ENCODE data around the gene ZNF827.
"Not testable (repeated sequence)": the region's sequence is repeated elsewhere in the genome, so short reads cannot be mapped to it uniquely, and the experiment has no call there.

ZNF827 gene

DNA sequence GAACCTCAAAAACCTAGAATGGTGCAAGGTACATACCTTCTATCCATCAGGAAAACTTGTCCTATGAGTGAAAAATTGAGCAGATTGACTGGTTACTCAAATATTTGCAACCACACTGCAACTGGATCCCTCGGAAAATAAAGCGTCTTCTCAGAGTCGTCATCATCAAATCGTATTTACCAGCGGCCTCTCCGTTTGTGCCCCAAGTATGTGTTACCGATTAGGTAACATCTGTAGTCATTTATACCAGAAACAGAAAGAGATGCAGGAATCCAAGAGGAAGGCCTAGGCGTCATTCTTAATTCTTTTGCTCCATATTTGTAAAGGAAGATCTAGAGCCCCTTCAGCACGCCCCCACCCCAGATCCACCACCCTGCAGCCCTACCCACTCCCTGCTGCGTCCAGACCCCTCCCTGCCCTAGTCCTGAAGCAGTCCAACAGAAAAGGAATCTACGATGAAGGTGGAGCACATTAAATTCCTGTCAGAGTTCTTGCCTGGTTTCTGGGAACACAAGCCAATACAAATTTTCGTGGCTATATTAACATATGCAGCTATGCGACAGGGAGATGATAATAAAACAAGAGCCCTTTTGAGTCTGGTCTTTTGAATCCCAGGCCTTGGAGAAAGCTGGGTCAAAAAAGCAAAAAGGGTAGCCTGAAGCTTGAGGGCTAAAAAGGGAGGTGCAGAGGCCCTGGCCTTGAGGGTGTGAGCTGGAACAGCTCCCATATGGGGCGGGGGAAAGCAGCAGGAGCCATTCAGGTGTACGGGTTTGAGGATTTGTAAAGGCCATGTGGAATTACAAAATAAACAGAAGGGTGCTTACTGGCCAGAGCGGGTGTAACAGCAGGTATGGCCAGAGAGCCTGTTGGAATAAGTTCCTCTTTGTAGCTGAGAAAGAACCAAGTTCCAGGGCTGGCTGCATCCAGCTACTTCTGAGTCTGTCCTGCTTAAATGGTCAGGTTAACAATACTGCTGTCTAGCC is 77.0 kb downstream of the ZNF827 start:
- DNase-seq (ENCODE audit: low spot score): no peak

DNA sequence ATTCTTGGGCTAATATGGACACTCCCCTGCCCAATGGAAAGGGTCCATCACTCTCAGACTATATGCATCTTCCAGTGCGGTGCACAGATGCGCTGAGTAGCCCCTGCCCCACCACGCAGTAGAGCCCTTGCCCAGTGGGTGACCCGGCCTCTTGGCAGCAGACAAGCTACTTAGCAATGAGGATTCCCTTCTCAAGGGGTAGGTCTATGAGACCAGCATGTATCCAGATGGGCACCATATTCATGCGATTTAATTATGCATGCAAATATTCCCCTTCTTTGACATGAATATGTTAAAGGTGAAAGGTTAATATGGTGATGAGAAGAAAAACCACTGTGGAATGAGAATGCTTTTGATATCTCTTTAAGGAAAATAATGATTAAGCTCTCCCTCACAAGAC is 77.7 kb downstream of the ZNF827 start:
- no peak for DNase-seq (ENCODE audit: low spot score)

- no peak for DNase-seq (ENCODE audit: low spot score)
These were observed 78.2 kb downstream of the ZNF827 start for GRCh38 chr4:145860446-145860845.

GRCh38 chr4:145859926-145860325 is 78.7 kb downstream of the ZNF827 start:
- DNase-seq (ENCODE audit: low spot score): no peak

DNA sequence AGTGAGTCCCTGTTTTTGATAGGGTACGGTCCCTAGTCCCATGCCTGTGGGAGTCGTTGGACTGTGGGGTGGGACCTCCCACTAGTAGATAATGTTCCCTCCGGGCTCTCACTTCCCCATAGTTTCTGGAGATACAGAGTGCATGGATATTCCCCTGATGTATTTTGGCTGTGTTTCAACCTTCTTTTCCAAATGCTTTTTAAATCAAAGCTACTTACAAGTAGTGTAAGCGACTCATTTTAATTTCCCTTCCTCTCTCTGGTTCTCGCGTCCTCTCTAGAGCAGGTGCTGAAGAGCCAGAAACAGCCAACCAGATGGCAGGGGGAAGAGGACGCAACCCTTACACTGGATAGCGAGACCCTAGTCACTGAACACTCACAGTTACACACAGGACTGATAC is 79.2 kb downstream of the ZNF827 start:
- no peak for DNase-seq (ENCODE audit: low spot score)

DNA sequence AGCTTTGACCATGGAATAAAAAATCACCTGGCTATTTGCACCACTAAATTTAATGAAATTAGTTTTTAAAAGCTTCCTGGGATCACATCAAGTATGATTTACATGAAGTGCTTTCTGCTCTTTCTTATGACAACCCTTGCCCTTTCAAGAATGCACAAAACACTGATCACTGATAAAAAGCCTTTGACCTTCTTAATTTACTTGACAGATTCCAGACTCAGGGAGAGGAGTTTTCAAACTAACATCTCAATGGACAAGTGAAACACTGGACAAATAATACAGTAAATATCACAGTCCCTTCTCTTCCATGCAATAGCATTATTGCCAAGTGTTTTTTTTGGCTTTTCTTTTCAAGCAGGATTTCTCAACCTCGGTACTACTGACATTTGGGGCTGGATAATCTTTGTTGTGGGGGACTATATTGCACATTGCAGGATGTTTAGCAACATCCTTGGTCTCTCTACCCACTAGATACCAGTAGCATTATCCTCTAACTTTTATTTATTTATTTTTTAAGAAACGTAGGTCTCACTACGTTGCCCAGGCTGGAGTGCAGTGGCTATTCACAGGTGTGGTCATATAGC is 86.3 kb downstream of the ZNF827 start:
- no peak for DNase-seq (ENCODE audit: low spot score)

DNA sequence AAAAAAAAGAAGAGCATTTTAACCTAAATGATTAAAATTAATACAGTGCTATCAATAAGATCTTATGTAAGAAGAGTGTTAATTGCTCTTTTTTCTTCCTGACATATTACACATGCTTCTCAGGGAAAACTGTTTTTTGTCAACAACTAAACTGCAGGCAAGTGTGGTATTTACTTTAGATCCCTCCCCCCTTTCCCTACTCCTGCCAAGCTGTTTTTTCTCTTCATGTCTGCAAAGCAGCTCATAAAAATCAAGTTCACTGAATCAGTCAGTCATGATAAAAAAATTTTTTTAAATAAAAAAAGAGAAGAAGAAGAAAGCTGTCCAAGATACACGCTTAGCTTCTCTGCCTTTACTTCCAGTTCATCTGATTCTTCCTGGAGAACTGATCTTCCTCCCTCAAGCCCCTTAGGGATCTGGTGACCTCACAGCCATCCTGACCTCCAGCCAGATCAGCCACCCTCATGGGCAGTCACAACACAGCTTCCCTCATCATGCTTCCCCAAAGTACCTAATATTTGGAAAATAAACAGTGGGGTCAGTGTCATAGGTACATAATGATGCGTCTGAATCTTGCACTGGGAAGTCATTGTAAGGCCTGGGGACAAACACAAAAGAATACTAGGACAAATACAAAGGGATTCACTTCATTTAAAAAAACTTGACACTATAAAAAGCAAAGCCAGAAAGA is 87.0 kb downstream of the ZNF827 start:
- no peak for DNase-seq (ENCODE audit: low spot score)

DNA sequence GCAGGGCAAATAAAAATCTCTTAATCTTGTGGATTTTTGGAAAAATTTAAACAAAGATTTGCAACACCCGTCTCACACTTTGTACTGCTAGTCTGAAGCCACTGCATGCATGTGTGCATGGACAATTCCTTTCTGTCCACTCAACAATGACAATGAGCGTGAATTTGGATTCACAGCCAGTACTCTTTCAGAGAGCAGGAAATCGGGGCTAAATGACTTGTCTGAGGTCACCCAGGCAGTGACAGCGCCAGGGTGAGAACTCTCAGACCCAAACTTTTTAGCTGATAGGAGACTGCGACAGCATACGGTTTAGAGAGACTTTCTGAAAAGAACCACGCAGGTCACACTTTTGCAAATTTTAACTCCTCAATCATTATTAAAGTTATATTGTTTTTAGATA is 90.9 kb downstream of the ZNF827 start:
- no peak for DNase-seq (ENCODE audit: low spot score)

- no peak for DNase-seq (ENCODE audit: low spot score)
These were observed 93.5 kb downstream of the ZNF827 start for GRCh38 chr4:145845118-145845517.

DNA sequence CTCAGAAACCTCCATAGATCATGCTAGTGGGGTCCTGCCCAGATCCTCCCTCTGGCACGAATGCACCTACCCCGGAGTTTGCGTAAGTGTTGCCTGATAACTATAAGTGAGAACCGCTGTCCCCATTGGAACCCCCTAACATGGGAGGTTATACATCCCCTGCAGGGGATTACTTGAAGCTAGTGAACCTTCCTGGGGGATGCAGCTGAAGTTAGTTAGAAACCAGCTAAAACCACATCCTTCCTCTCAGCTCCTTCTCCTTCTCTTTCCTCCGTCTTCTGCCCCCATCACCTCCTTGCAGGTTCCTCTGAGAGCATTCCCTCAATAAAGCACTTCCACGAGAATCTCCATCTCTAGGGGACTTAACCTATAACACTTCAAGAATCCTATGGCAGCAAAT is 95.0 kb downstream of the ZNF827 start:
- DNase-seq (ENCODE audit: low spot score): no peak

DNA sequence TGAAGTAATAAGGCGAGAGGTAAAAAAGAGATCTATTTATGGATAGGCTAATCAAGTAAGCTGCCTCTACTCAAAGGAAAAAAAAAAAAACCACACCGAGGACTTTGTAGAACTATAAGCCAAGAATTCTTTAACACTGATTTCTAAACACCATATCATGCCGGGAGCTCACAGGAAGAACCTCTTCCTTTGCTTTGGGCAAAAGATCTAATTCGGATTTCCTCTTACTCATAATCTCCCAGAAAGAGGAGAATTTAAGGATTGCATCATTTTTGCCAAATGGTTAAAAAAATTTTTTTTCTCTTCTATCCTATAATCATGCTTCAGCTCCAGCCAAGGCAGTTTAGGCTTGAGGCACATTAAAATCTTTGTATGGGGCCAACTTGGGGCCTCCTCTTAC is 95.5 kb downstream of the ZNF827 start:
- DNase-seq (ENCODE audit: low spot score): no peak

DNA sequence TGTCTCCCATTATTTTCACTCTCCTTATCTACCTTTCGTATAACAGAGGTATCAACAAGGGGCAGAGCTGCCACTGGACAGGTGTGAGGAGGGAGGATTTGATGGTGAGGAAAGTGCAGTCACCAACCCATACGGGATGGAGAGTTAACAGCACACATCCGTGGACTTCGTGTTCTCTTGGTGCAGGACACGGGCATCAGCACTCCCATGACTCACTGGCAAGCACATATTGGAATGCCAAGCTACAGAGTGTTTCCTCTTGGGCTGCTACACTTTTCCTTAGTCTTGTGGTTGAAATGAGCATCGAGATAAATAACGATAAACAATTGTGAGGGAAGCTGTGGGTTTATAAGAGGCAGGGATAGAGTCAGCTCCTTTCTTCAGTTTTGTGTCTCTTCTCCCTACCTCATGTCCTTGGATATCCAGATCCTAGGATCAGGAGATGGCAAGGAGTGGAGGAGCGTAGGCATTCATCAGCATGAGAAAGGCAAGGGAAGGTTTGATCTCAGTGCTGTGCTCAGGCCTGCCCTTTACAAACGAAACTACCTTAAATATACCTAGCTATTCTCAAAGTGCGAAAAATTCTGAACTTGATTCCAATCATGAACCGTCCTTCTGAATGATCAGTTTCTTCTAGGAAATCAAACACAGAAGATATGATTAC is 96.3 kb downstream of the ZNF827 start:
- no peak for DNase-seq (ENCODE audit: low spot score)

DNA sequence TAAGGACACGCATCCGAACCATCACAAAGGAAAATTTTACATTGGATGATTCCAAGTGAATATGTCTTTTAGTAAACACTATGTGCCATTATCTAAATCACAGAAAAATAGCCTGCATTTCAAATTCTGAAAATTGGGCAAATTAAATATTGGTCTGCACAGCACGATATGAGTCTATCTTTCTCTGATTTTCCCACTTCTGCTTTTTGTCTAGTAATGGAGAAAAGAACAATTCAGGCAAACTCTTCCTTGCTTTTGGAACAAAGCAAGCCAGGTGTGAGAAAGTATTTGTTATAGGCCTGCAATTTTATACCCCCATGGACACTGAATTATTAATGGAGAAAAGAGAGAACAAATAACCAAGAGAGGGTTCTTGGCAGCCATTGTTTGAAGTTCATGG is 97.8 kb downstream of the ZNF827 start:
- DNase-seq (ENCODE audit: low spot score): no peak

DNA sequence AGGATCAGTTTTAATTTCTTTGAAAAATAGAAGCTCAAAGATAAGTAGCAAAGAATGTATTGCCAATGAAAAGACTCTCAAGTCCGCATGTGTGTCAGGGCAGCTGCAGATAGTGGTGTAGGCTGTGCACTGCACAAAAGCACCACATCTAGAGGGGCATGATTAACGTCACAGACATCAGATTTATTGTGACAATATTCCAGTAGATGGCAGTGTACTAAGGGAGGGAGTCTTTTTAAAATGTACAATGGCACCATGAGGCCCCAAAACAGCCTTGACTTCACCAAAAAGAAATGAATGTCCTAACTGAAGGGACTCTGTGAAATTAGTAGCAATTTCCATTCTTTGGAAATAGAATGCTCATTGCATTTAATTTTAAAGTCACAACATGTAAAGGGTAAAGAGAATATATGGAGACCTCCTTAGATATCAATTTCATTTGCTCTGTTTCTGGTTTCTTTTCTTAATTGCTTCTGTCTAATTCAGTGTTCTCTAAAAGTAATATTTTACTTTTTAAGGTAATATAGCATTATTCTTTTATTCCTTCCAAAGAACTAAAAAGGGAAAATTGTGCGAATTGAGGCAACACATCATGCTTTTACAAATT is 98.4 kb downstream of the ZNF827 start:
- DNase-seq (ENCODE audit: low spot score): peak; percentile 73

GRCh38 chr4:145839151-145839550 is 99.5 kb downstream of the ZNF827 start:
- DNase-seq (ENCODE audit: low spot score): no peak

DNA sequence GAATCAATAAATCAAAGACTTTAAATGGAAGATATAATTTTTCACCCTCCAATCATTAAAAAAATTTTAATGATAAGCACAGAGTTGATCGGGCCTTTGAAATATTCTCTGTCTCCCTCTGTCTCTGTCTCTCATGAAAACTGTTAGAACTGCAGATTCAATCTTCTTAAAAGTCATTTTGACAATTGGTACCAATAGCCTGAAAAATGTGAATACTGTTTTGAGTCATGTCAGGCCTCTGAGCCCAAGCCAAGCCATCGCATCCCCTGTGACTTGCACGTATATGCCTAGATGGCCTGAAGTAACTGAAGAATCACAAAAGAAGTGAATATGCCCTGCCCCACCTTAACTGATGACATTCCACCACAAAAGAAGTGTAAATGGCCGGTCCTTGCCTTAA is 106.2 kb downstream of the ZNF827 start:
- DNase-seq (ENCODE audit: low spot score): not testable (repeated sequence)

GRCh38 chr4:145830699-145831098 is 107.9 kb downstream of the ZNF827 start:
- no peak for DNase-seq (ENCODE audit: low spot score)

DNA sequence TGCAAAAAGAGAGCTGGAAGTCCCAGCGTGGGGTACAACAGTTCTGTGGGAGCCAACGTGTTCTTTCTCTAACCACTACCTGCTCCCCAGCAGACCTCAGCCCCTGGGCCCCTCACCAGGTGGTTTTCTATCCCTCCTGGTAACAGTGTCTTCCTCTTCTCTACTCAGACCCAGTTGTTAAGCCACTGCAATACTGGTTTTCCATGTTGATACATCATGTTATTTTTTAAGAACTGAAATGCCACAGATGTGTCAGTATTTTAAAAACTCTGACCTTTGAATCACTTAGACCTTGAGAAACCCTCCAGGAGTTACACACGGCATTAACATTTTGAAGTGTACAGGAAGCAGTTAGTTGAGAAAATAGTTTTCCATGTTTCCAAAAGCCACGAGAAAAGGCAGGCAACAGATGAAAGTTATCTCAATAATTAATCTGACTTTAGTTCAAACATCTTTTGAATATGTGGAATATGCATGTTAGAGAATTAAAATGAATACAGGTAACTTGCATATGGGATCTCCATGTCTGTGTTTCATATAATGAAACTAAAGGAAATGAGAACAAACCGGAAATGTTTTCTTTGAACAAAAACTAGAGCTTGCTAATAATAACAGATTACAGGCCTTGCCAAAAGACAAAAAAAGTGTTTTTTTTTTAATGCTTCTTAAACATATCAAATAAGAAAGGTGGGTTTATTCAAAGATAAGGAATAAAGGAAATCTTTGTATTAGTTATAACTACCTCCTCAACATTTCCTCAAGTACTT is 108.8 kb downstream of the ZNF827 start:
- DNase-seq (ENCODE audit: low spot score): no peak

GRCh38 chr4:145828802-145829485 is 109.7 kb downstream of the ZNF827 start:
- no peak for DNase-seq (ENCODE audit: low spot score)

GRCh38 chr4:145827885-145828284 is 110.7 kb downstream of the ZNF827 start:
- DNase-seq (ENCODE audit: low spot score): no peak

DNA sequence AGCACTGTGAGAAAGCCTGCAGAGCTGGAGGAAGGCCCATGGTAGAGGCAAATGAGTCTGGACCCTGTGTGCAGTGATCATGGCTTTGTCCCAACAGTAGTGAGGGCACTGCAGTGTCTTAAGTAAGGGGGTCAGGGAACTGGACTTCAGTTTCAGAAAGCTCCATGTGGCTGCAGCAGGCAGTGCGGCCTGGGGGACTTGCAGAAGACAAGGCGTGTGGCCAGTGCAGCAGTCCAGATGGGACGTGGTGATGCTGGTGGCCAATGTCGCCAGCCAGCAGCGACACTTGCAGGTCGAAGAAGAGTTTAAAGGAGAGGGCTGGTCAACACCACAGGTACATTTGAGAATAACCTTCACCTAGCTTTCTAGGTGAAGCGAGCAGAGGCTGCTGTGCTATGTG is 113.4 kb downstream of the ZNF827 start:
- no peak for DNase-seq (ENCODE audit: low spot score)
